ENCODE measurements around the gene CRYGN. TPM values are rescaled to one million over a fixed set of nuclear protein-coding genes. Genes with fewer than 3 reads are reported as not detected.

Gene CRYGN
- total RNA-seq, 1 donor from 2014 or later, result not detected

GRCh38 chr7:151393031-151393977 lies 46.6 kb downstream of the CRYGN start:
- intact Hi-C loops (cut with micrococcal nuclease), result no loop called here

DNA sequence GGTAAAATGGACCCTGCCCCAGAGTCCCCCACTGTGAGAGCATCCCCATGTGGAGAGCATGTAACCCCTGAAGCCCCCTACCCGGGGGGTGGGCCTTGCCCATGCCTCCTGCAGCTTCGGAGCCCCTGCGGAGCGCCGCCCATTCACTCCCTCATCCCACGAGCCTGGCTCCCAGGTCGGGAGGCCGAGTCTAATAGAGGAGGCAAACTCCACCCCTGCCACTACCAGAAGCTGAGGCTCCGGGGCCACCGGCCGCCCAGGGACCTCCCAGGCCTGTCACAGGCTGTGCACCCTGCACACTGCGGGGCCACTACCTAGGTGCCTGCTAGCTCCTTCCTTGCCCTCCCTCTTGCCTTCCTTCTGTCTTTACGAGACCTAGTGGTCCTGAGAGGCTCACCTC lies 47.5 kb downstream of the CRYGN start:
- intact Hi-C loops (cut with micrococcal nuclease), result no loop called here

DNA sequence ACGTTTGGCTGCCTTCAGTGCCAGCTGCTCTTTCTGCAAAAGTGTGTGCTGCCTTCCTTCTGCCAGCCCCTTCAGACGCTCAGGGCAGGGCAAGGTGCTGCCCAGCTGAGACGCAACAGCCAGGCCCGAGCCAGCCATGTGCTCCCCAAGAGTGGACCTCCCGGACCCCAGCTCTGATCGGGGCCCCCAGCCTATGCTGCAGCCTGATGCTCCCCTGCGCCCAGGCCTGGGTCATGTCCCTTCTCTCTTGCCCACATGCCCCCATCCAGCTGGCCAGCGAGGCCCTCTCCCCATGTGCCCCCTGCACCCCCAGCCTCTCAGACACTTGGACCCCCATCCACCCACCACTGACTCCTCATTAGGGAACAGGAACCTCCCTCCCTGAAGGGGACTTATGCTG lies 47.9 kb downstream of the CRYGN start:
- intact Hi-C loops (cut with micrococcal nuclease), result no loop called here

DNA sequence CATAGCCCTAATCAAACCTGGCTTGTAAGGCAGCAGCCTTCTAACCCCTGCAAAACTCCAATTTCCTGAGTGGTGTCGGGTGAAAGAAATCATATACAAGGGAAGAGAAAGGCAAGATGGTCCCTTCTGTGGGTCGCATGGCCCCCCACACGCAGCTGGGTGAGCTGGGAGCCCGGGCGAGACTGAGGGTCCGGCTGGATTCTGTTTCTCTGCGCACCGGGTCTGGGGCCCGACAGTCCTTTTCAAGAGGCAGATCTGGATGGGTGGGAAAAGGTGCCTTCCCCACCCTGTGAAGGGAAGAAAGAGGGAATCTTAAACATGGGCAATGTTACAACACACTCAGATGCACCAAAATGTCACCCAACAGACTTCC lies 48.6 kb downstream of the CRYGN start:
- intact Hi-C loops (cut with micrococcal nuclease), result no loop called here

DNA sequence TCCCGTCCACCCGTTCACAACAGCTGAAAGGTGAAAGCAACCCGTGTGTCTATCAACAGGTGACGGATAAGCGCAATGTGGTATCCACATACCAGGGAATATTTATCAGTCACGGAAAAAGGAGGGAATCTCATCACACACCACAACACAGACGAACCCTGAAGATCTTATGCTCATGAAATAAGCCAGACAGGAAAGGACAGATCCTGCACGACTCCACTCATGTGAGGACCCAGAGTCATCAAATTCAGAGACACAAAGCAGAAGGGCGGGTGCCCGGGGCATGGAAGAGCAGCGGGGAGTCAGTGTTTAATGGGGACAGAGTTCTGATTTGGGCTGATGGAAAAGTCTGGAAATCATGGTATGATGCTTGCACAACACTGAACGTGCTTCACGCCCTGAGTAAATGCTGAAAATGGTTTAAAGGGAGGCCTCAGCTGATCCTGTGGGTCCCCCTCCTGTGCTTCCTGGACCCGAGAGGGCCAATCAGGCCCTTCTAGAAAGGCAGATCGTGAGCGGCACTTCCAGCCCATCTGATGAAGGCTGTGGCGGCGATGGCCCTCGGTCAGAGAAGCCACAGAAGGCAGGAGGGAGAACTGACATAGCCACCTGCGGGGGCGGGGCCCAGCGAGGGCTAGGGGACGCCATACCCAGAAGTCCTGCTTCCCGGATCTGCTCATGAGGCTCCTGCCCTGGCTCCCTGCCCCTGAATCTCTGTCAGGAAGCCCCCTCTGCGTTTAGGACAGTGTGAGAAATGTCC lies 49.2 kb downstream of the CRYGN start:
- intact Hi-C loops (cut with micrococcal nuclease), result no loop called here

DNA sequence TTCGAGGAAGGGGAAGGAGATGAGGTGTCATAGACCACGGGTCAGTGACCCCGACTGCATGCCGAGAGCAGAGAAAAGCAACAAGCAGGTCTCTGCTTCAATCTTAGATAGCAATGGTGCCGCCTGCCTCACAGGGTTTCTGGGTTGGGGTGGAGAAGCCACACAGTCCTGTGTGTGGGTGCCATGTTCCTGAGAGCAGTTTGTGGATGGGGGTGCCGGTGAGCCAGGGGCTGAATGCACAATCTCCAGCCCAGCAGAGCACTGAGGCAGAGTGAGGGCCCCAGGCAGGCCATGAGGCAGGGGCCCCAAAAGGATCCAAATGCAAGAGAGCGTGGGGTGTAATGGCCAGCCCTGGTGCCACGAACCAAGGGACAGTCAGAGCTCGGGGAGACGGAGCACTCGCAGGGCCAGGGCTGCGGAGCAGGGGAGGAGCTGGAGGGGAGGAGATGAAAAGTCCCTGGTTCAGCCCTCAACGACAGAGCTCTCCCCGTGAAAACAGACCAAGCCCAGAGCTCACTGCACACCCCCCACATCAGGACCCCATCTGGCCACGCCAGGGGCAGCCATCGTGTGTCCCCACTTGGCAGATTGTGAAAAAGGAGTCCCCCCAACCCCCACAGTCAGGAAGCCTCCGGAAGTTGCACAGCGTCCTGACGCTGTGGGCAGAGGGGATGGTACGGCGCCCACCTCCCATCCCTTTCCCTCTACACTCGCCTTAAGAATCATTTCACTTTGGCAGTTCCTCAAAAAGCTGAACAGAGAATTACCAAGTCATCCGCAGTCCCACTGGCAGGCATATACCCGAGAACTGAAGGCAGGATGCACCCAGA lies 50.0 kb downstream of the CRYGN start:
- intact Hi-C loops (cut with micrococcal nuclease), result no loop called here

- intact Hi-C loops (cut with micrococcal nuclease), result no loop called here
These were observed 50.7 kb downstream of the CRYGN start for GRCh38 chr7:151389096-151389767.

- intact Hi-C loops (cut with micrococcal nuclease), result no loop called here
These were observed 51.5 kb downstream of the CRYGN start for GRCh38 chr7:151388430-151388829.

- intact Hi-C loops (cut with micrococcal nuclease), result no loop called here
These were observed 52.0 kb downstream of the CRYGN start for GRCh38 chr7:151388007-151388297.

GRCh38 chr7:151387161-151388006 lies 52.6 kb downstream of the CRYGN start:
- intact Hi-C loops (cut with micrococcal nuclease), result no loop called here

DNA sequence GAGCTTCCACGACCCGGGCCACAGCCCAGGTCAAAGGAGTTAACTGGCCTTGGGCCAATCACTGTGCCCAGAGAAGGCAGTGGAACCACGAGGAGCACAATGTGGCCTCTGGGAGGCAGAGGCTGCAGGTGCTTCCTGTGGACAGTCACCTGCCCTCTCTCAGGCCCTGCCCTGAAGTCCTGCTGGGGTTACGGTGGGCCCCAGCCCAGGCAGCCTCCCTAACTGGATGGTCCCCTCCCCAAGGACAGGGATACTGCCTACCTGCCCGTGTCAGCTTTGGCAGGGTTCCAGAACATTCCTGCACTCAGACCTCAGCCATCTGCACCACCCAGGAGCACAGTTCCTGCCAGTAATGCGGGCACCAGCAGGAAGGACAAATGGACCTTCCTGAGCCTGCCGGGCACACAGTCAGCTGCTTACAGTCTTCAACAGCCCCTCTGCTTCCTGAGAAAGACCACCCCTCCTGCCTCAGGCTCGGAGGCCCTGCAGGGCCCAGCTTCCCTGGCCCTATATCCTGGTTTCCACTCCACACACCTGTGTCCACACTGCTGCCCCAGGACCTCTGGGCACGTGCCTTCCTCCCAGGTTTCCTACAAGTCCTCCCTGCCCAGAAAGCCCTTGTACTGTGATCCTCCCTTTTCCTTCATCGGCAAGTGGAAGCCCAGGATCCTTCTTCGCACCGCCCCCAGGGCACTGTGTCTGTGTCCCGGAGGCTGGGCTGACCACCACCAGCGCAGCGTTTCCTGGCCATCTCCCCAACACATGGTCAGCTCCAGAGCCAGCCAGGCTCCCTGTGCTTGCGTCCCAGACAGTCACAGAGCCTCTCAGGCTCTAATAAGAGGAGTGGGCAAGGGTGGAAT lies 53.4 kb downstream of the CRYGN start:
- intact Hi-C loops (cut with micrococcal nuclease), result no loop called here

- intact Hi-C loops (cut with micrococcal nuclease), result no loop called here
These were observed 54.2 kb downstream of the CRYGN start for GRCh38 chr7:151385626-151386300.

GRCh38 chr7:151384776-151385625 lies 54.9 kb downstream of the CRYGN start:
- intact Hi-C loops (cut with micrococcal nuclease), result no loop called here

GRCh38 chr7:151384352-151384697 lies 55.6 kb downstream of the CRYGN start:
- intact Hi-C loops (cut with micrococcal nuclease), result no loop called here

GRCh38 chr7:151383638-151384351 lies 56.1 kb downstream of the CRYGN start:
- intact Hi-C loops (cut with micrococcal nuclease), result no loop called here

DNA sequence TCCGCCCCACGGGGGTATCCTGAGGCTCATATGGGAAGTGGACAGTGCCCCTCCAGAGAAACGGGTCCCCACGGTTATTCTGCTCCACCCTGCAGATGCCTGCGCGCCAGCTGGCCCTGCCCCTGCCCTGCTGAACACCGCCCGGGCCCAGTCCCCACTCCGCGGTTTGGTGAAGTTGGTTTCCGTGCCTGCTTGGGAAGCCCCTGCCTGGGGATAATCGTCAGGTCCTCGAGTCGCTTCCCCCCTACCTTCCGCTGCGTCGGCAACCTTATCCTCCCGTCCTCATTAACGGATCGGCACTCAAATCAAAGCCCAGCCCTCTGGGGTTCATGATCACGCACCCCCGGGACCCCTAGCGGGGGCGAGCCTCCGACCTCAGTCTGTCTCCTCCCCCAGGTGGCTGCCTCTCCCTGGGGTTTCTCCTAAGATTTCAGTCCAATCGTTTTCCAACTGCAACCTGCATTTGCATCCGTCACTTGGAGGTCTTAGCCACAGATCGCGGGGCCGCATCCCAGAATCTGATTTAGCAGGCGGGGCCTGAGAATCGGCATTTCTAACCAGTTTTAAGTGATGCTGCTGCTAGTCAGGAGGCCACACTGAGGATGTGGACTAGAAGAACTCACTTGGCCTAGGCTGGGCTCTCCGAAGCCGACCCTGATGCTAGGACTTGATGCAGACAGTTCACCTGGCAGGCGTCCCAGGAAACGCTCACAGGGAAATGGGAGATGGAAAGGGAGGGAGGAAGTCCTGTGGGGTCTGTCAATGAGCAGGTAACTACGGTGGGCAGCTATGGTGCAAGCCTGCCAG lies 57.7 kb downstream of the CRYGN start:
- intact Hi-C loops (cut with micrococcal nuclease), result no loop called here

Data from T-helper 2 cell treated with Interferon-gamma antibody and Interleukin-4, amounts not matched to agents 100 ng/mL and 5 ng/mL, for 36 hours (primary cell).